A673 (cell line): ENCODE results near the gene JARID2. TPM values are rescaled to one million over a fixed set of nuclear protein-coding genes. Genes with fewer than 3 reads are reported as not detected.

Experiments used
- BruUV-seq: library from RNA; stranded (reverse); fragments of 400-500 nt; replicated peaks from 2 replicates; lab custom pipeline; 2021; lab: Mats Ljungman, UMichigan
- CTCF ChIA-PET: fragments of 300-600 bp; sonication (Branson Sonifier 250); formaldehyde crosslinking; loops from one replicate; lab custom pipeline; 2022; ENCODE audit warnings: antibody characterized with exemption; lab: Charles Lee
- POLR2A ChIA-PET: fragments of 300-600 bp; sonication (Branson Sonifier 250); formaldehyde crosslinking; loops from one replicate; lab custom pipeline; 2022; ENCODE audit warnings: antibody characterized with exemption; ENCODE audit not compliant: low non-redundant PET; lab: Charles Lee
- DNase-seq: peaks from one replicate; pipeline ENCODE4 v3.0.0-alpha.2; 2015; ENCODE audit warnings: low spot score
- H3K27ac ChIP-seq: fragments of 200-600 bp; sonication (generic); 2 replicates; pipeline ENCODE4 v1.5.1; 2016; ENCODE audit warnings: mixed run types, low read depth, mild to moderate bottlenecking, mixed read lengths, antibody characterized with exemption, low read length; ENCODE audit not compliant: poor library complexity, severe bottlenecking
- H3K27me3 ChIP-seq: fragments of 200-600 bp; sonication (generic); replicated peaks from 2 replicates; pipeline ENCODE4 v1.6.1; 2017; ENCODE audit warnings: mixed run types, low read depth, mild to moderate bottlenecking, mixed read lengths, antibody characterized with exemption, low read length; ENCODE audit not compliant: insufficient read depth, poor library complexity
- H3K36me3 ChIP-seq: fragments of 200-600 bp; sonication (generic); 2 replicates; pipeline ENCODE4 v1.6.1; 2016; ENCODE audit warnings: mixed run types, mild to moderate bottlenecking, mixed read lengths, antibody characterized with exemption, low read length; ENCODE audit not compliant: insufficient read depth, poor library complexity, severe bottlenecking
- H3K4me1 ChIP-seq: fragments of 200-600 bp; sonication (generic); 2 replicates; pipeline ENCODE4 v1.6.1; 2017; ENCODE audit warnings: mixed run types, mild to moderate bottlenecking, mixed read lengths, antibody characterized with exemption, low read length; ENCODE audit not compliant: insufficient read depth, poor library complexity, severe bottlenecking
- H3K4me3 ChIP-seq: fragments of 200-600 bp; sonication (generic); 2 replicates; pipeline ENCODE4 v1.5.1; 2016; ENCODE audit warnings: low read depth, mixed run types, mild to moderate bottlenecking, mixed read lengths, low read length; ENCODE audit not compliant: poor library complexity, severe bottlenecking
- H3K9me3 ChIP-seq: fragments of 200-600 bp; sonication (generic); 2 replicates; pipeline ENCODE4 v1.6.1; 2016; ENCODE audit warnings: mixed run types, low read depth, mild to moderate bottlenecking, mixed read lengths, antibody characterized with exemption, low read length; ENCODE audit not compliant: poor library complexity, severe bottlenecking
- EZH2 ChIP-seq: fragments of 200-600 bp; sonication (generic); IDR thresholded peaks from 2 replicates; pipeline ENCODE4 v1.6.1; 2017; ENCODE audit warnings: borderline replicate concordance, low read depth, mild to moderate bottlenecking, mixed read lengths, antibody characterized with exemption, low read length; ENCODE audit not compliant: poor library complexity, severe bottlenecking
- intact Hi-C: fragments of 100-400 bp; cut with micrococcal nuclease; formaldehyde crosslinking; loops from one replicate; pipeline ENCODE4 v1.10.0; 2022; ENCODE audit not compliant: unreplicated experiment
- total RNA-seq: library from RNA; stranded (reverse); gene quantifications from 2 replicates; pipeline ENCODE4 v1.2.3, GENCODE V29; 2021
- TF ChIP-seq, protein P1 (sequence below): fragments of 300-800, 200-600 bp; sonication (generic); conservative IDR thresholded peaks from 2 replicates; pipeline ENCODE4 v1.5.1; 2017; ENCODE audit warnings: low read depth, mild to moderate bottlenecking, antibody characterized with exemption, low read length, moderate library complexity, mixed read lengths

JARID2 gene
- total RNA-seq, 1 experiment from 2014 or later, result 29.4 TPM

DNA sequence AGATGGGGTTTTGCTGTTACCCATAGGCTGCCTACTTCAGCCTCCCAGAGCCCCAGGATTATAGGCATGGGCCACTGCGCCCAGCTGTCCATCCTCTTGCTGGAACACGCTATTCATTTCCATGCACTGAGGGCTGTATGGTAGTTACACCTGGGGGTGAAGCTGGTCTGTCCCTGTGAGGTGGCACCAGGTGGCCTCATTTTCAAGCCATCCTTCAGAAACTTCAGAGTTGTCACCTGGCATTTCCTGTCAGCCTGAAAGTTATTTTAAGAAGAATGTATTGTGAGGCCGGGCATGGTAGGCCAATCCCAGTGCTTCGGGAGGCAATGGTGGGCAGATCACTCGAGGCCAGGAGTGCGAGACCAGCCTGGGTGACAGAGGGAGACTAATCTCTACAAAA, 269.4 kb downstream of the JARID2 start:
- ChIA-PET CTCF (interaction anchor here (0.6 kb wide), 1 partner anchor 109 kb away, joined by 5 read pairs; no protein-coding TSS in a partner anchor), POLR2A (interaction anchor here (0.6 kb wide), 1 partner anchor 1307 kb away, joined by 4 read pairs; no protein-coding TSS in a partner anchor)
- Histone ChIP-seq H3K9me3 (no peaks in the 10 kb centered on the region), H3K4me1 (peaks cover 16% of the 10 kb centered on the region), H3K4me3 (no peak overlapping the region), H3K36me3 (peaks cover 55% of the 10 kb centered on the region), H3K27me3 (no peaks in the 10 kb centered on the region), H3K27ac (no peak overlapping the region)
- TF ChIP-seq EZH2, result no peak
- TF ChIP-seq, protein P1, sequence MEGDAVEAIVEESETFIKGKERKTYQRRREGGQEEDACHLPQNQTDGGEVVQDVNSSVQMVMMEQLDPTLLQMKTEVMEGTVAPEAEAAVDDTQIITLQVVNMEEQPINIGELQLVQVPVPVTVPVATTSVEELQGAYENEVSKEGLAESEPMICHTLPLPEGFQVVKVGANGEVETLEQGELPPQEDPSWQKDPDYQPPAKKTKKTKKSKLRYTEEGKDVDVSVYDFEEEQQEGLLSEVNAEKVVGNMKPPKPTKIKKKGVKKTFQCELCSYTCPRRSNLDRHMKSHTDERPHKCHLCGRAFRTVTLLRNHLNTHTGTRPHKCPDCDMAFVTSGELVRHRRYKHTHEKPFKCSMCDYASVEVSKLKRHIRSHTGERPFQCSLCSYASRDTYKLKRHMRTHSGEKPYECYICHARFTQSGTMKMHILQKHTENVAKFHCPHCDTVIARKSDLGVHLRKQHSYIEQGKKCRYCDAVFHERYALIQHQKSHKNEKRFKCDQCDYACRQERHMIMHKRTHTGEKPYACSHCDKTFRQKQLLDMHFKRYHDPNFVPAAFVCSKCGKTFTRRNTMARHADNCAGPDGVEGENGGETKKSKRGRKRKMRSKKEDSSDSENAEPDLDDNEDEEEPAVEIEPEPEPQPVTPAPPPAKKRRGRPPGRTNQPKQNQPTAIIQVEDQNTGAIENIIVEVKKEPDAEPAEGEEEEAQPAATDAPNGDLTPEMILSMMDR, result no peak
- intact Hi-C loops, result no loop called here
- no TSS peak for BruUV-seq
- no peak for DNase-seq

DNA sequence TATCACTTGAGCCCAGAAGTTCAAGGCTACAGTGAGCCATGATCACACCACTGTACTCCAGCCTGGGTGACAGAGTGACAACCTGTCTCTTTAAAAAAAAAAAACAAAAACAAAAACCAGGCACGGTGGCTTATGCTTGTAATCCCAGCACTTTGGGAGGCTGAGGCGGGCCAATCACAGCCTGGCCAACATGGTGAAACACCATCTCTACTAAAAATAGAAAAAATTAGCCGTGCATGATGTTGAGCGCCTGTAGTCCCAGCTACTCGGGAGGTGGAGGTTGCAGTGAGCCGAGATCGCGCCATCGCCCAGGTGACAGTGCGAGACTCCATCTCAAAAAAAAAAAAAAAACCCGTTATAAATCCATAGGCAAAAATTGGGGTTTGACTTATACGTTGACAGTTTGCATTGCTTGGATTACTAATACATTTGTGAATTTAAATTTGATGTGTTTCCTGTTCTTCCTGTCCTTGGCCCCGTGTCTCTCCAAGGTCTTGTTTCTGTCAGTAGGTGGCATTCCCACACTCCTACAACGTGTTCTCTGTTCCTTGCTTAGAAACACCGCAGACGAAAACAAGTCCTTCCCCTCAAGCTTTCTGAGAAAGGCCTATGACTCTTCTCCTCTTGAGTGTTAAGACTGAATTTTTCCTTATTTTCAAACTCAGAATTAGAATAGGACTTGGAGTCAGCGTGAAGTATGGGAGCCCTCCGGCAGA, 269.9 kb downstream of the JARID2 start:
- H3K4me1 ChIP-seq, result peaks cover 16% of the 10 kb centered on the region
- H3K27me3 ChIP-seq, result no peaks in the 10 kb centered on the region
- ChIA-PET POLR2A (no interaction called here), CTCF (interaction anchor here (0.6 to 0.7 kb wide), 2 partner anchors 108 to 197 kb away, joined by 3 to 5 read pairs; no protein-coding TSS in a partner anchor)
- no peak overlapping the region for H3K4me3 ChIP-seq
- intact Hi-C loops, result no loop called here
- peak; percentile 38 for DNase-seq
- TF ChIP-seq EZH2, result no peak
- TF ChIP-seq, protein P1, result peak; percentile 44
- H3K9me3 ChIP-seq, result no peaks in the 10 kb centered on the region
- H3K36me3 ChIP-seq, result peaks cover 57% of the 10 kb centered on the region
- H3K27ac ChIP-seq, result peak overlapping the region; percentile 67
- BruUV-seq, result no TSS peak

DNA sequence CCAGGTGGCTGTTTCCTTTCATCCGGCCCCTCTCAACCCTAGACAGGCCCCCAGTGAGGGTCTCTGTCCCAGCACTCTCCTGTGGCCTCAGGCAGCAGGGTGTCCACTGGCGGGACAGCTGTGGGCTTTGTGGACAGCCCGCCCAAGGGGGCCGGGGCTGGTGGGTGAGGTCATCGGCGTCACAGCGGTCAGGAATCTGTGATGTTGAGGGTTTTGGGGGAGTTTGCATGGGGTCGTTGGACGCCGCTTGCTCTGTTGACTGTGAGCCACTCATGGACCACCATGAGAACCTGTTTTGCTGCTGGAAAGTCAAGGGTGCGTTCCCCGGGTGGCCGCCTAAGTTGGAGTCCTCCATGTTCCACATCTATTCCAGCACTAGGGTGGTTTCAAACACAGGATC, 270.5 kb downstream of the JARID2 start:
- Histone ChIP-seq H3K27ac (peak overlapping the region; percentile 67), H3K4me1 (peaks cover 21% of the 10 kb centered on the region), H3K36me3 (peaks cover 57% of the 10 kb centered on the region), H3K9me3 (no peaks in the 10 kb centered on the region), H3K27me3 (no peaks in the 10 kb centered on the region), H3K4me3 (no peak overlapping the region)
- no peak for TF ChIP-seq EZH2
- intact Hi-C loops, result no loop called here
- CTCF ChIA-PET, result no interaction called here
- no peak for DNase-seq
- POLR2A ChIA-PET, result no interaction called here
- BruUV-seq, result no TSS peak
